Naive thymus-derived CD4-positive, alpha-beta T cell (primary cell): ENCODE measurements around the gene ST8SIA3. TPM values are rescaled to one million over a fixed set of nuclear protein-coding genes. Genes with fewer than 3 reads are reported as not detected.

Experiments used
- ATAC-seq: fragments of 150-1000 bp; cut with Tn5 transposase; 2 replicates; pipeline ENCODE4 v1.10.0; 2021; ENCODE audit warnings: mild to moderate bottlenecking, moderate library complexity
- CTCF ChIA-PET: fragments of 350-600 bp; sonication (Branson Sonifier 250); formaldehyde crosslinking; loops from one replicate; lab custom pipeline; 2021; ENCODE audit warnings: antibody characterized with exemption; lab: Charles Lee
- POLR2A ChIA-PET: fragments of 350-600 bp; sonication (Branson Sonifier 250); formaldehyde crosslinking; loops from one replicate; lab custom pipeline; 2021; ENCODE audit warnings: antibody characterized with exemption, inconsistent platforms; lab: Charles Lee
- DNase-seq, 9 donors: peaks; one replicate each; pipeline versions ENCODE4 v3.0.0 to v3.0.0-alpha.2; 2020 to 2022; ENCODE audit warnings: mixed read lengths in 1 of 9
- H3K27ac ChIP-seq: one replicate; pipeline ENCODE4 v1.7.0; 2013; ENCODE audit warnings: mild to moderate bottlenecking, low read depth, low read length, moderate library complexity
- H3K27me3 ChIP-seq, 2 donors: one replicate each; pipeline ENCODE4 v1.7.0; 2013; ENCODE audit warnings: low read length in 2 of 2, mild to moderate bottlenecking in 2 of 2, moderate library complexity in 2 of 2; ENCODE audit not compliant: control insufficient read depth in 2 of 2, insufficient read depth in 2 of 2
- H3K36me3 ChIP-seq, 3 experiments: 1 replicate in 2 of 3; 2 replicates in 1 of 3; pipeline ENCODE4 v1.7.0; 2013; ENCODE audit warnings: low read length in 3 of 3, mild to moderate bottlenecking in 3 of 3, moderate library complexity in 1 of 3; ENCODE audit not compliant: insufficient read depth in 3 of 3, control insufficient read depth in 2 of 3
- H3K4me1 ChIP-seq, 2 donors: one replicate each; pipeline ENCODE4 v1.7.0; 2013; ENCODE audit warnings: low read length in 2 of 2, mild to moderate bottlenecking in 2 of 2, moderate library complexity in 1 of 2; ENCODE audit not compliant: control insufficient read depth in 2 of 2, insufficient read depth in 2 of 2
- H3K4me3 ChIP-seq: 2 replicates; pipeline ENCODE4 v1.7.0; 2013; ENCODE audit warnings: mild to moderate bottlenecking, low read length
- H3K9me3 ChIP-seq, 3 experiments: 1 replicate in 2 of 3; 2 replicates in 1 of 3; pipeline ENCODE4 v1.7.0; 2013; ENCODE audit warnings: low read length in 3 of 3; ENCODE audit not compliant: control insufficient read depth in 2 of 3
- H3K27ac Mint-ChIP-seq, 9 donors: one replicate each; pipeline ENCODE4 v1.8.0; 2020 to 2022; ENCODE audit warnings: mixed read lengths in 9 of 9, mild to moderate bottlenecking in 8 of 9, moderate library complexity in 5 of 9, inconsistent platforms in 2 of 9
- H3K27me3 Mint-ChIP-seq, 5 donors: one replicate each; pipeline ENCODE4 v1.8.0; 2021 to 2022; ENCODE audit warnings: mixed read lengths in 5 of 5, mild to moderate bottlenecking in 1 of 5
- H3K36me3 Mint-ChIP-seq, 5 donors: one replicate each; pipeline ENCODE4 v1.8.0; 2020 to 2022; ENCODE audit warnings: mixed read lengths in 5 of 5, mild to moderate bottlenecking in 3 of 5, inconsistent platforms in 1 of 5
- H3K4me1 Mint-ChIP-seq, 7 donors: one replicate each; pipeline ENCODE4 v1.8.0; 2020 to 2022; ENCODE audit warnings: mixed read lengths in 7 of 7, mild to moderate bottlenecking in 3 of 7, inconsistent platforms in 1 of 7
- H3K4me3 Mint-ChIP-seq, 10 donors: one replicate each; pipeline ENCODE4 v1.8.0; 2020 to 2022; ENCODE audit warnings: mild to moderate bottlenecking in 10 of 10, mixed read lengths in 10 of 10, moderate library complexity in 6 of 10, inconsistent platforms in 2 of 10
- H3K9me3 Mint-ChIP-seq, 11 donors: one replicate each; pipeline ENCODE4 v1.8.0; 2020 to 2022; ENCODE audit warnings: mixed read lengths in 11 of 11, mild to moderate bottlenecking in 4 of 11, inconsistent platforms in 1 of 11, moderate library complexity in 1 of 11
- intact Hi-C, 2 donors: fragments of 100-400 bp; cut with micrococcal nuclease; formaldehyde crosslinking; loops; one replicate each; pipeline ENCODE4 v1.15.1; 2023
- polyA plus RNA-seq, 2 donors: library from polyadenylated mRNA; unstranded; fragments of 300-500 nt; fragmentation: Illumina TruSeq; gene quantifications; one replicate each; pipeline ENCODE4 v1.2.3, GENCODE V29; 2021
- total RNA-seq, 6 experiments: library from RNA in 5 of 6; stranded (reverse) in 5 of 6; gene quantifications; 1 replicate in 5 of 6; 2 replicates in 1 of 6; pipeline ENCODE4 v1.2.3 and lab custom pipeline; 2021 to 2026

Gene ST8SIA3
- total and polyA plus RNA-seq, 7 experiments from 2014 or later = not detected

GRCh38 chr18:57359433-57359832, 7.1 kb downstream of the ST8SIA3 start:
- ATAC-seq = no peak
- Mint-ChIP-seq H3K4me1 (peaks cover 0 to 5% (median 0%) of the 10 kb centered on the region in 7 donors), H3K27me3 (peaks cover 12 to 53% (median 23%) of the 10 kb centered on the region in 5 donors)

DNA sequence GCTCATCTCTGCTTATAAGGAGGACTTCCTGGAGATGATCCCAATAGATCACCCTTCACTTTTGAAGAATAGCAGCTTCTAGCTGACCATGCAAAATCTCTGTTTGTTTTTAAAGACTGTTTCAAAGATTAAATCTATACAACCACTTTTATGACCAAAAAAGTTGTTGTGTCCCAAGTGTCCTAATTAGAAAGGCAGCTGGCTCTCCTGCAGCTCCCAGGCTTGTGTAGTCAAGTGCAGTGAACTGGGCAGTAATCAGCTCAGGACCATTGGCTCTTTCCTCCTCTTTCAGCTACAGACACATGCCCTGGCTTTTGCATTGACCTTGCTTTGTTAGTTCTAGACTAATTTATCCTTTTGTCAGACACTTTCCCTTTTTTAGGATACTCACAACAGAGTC, 10.4 kb downstream of the ST8SIA3 start:
- ATAC-seq = no peak

More at GRCh38 chr18:57359433-57359832, 7.1 kb downstream of the ST8SIA3 start:
- H3K36me3 Mint-ChIP-seq = peaks cover 0 to 10% (median 0%) of the 10 kb centered on the region in 5 donors
- H3K9me3 ChIP-seq = no peaks in the 10 kb centered on the region
- H3K4me3 Mint-ChIP-seq = no peak overlapping the region
- H3K9me3 Mint-ChIP-seq = peaks cover 0 to 13% (median 3%) of the 10 kb centered on the region in 11 donors
- ChIA-PET POLR2A (no interaction called here), CTCF (no interaction called here)
- no peaks in the 10 kb centered on the region for H3K4me1 ChIP-seq
- H3K4me3 ChIP-seq = no peak overlapping the region
- no peaks in the 10 kb centered on the region for H3K27me3 ChIP-seq
- intact Hi-C loops = no loop called here
- no peak overlapping the region for H3K27ac Mint-ChIP-seq
- no peaks in the 10 kb centered on the region for H3K36me3 ChIP-seq
- H3K27ac ChIP-seq = no peak overlapping the region
- no peak for DNase-seq

DNA sequence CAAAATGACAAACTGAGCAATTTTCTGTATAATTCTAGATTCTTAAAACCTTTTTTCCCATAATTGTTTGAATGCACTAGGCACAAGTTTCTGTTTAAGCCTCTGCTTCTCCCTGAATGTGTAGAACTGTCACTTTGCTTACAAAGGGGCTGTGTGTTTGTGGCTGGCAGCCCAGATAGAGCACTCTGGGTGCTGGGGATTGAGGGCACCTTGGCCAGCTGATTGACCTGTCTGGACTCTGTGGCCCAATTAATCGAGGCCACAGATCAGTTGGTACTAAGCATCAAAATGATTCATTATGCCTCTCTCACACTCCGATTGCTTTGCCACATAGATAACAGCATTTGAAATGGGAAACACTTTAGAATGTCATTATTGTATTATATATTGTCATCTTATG, 12.1 kb downstream of the ST8SIA3 start:
- Mint-ChIP-seq H3K36me3 (no peaks in the 10 kb centered on the region), H3K9me3 (peaks cover 0 to 6% (median 0%) of the 10 kb centered on the region in 11 donors), H3K4me1 (no peaks in the 10 kb centered on the region), H3K4me3 (no peak overlapping the region), H3K27me3 (peaks cover 2 to 60% (median 22%) of the 10 kb centered on the region in 5 donors), H3K27ac (no peak overlapping the region)
- ChIA-PET CTCF (no interaction called here), POLR2A (no interaction called here)
- DNase-seq = no peak
- Histone ChIP-seq H3K36me3 (no peaks in the 10 kb centered on the region), H3K4me1 (no peaks in the 10 kb centered on the region), H3K27me3 (no peaks in the 10 kb centered on the region), H3K9me3 (no peaks in the 10 kb centered on the region), H3K4me3 (no peak overlapping the region), H3K27ac (no peak overlapping the region)
- ATAC-seq = no peak
- intact Hi-C loops = no loop called here

More for the DNA sequence above, 10.4 kb downstream of the ST8SIA3 start:
- Mint-ChIP-seq H3K36me3 (no peaks in the 10 kb centered on the region), H3K27ac (no peak overlapping the region), H3K4me1 (no peaks in the 10 kb centered on the region), H3K27me3 (peaks cover 2 to 46% (median 12%) of the 10 kb centered on the region in 5 donors), H3K4me3 (no peak overlapping the region), H3K9me3 (peaks cover 0 to 6% (median 0%) of the 10 kb centered on the region in 11 donors)
- no peaks in the 10 kb centered on the region for H3K9me3 ChIP-seq
- no peaks in the 10 kb centered on the region for H3K4me1 ChIP-seq
- DNase-seq = no peak
- H3K27me3 ChIP-seq = no peaks in the 10 kb centered on the region
- ChIA-PET POLR2A (no interaction called here), CTCF (no interaction called here)
- H3K4me3 ChIP-seq = no peak overlapping the region
- H3K36me3 ChIP-seq = no peaks in the 10 kb centered on the region
- intact Hi-C loops = no loop called here
- H3K27ac ChIP-seq = no peak overlapping the region

GRCh38 chr18:57366528-57367081, 14.2 kb downstream of the ST8SIA3 start:
- POLR2A ChIA-PET = no interaction called here
- Histone ChIP-seq H3K36me3 (no peaks in the 10 kb centered on the region), H3K4me1 (no peaks in the 10 kb centered on the region), H3K9me3 (no peaks in the 10 kb centered on the region), H3K27me3 (no peaks in the 10 kb centered on the region), H3K27ac (no peak overlapping the region), H3K4me3 (no peak overlapping the region)
- Mint-ChIP-seq H3K4me3 (no peak overlapping the region), H3K4me1 (no peaks in the 10 kb centered on the region), H3K36me3 (no peaks in the 10 kb centered on the region), H3K27me3 (peaks cover 0 to 50% (median 18%) of the 10 kb centered on the region in 5 donors), H3K27ac (no peak overlapping the region), H3K9me3 (peaks cover 0 to 6% (median 0%) of the 10 kb centered on the region in 11 donors)
- no peak for ATAC-seq
- no peak for DNase-seq
- CTCF ChIA-PET = no interaction called here
- intact Hi-C loops = no loop called here

DNA sequence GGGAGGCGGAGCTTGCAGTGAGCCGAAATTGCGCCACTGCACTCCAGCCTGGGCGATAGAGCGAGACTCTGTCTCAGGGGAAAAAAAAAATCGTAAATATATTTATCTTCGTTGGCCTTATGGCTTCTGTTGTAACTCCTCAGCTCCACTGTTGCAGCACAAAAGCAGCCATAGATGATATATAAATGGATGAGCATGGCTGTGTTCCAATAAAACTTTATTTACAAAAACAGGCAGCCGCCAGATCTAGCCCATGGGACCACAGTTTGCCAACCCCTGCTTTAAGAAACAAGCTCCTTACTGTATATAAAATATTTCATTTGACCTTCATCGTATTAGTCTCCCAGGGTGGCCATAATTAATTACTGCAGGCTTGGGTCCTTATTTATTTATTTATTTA, 20.1 kb downstream of the ST8SIA3 start:
- POLR2A ChIA-PET = no interaction called here
- intact Hi-C loops = no loop called here

DNA sequence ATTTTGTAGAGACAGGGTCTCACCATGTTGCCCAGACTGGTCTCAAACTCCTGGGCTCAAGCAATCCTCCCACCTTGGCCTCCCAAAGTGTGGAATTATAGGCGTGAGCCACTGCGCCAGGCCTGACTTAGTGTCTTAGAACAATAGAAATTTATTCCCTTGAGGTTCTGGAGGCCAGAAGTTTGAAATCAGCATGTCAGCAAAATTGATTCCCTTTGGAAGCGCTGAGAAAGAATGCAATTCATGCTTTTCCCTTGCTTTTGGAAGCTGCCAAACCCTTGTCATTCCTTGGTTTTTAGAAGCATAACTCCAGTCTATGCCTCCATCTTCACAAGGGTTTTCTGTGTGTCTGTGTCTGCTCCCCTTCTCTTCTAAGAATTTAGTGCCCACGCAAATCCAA, 20.7 kb downstream of the ST8SIA3 start:
- ATAC-seq = no peak
- no peak overlapping the region for H3K27ac Mint-ChIP-seq
- no peaks in the 10 kb centered on the region for H3K9me3 ChIP-seq
- POLR2A ChIA-PET = no interaction called here
- no peaks in the 10 kb centered on the region for H3K4me1 ChIP-seq
- H3K4me3 ChIP-seq = no peak overlapping the region
- no peaks in the 10 kb centered on the region for H3K36me3 ChIP-seq
- peaks cover 0 to 12% (median 0%) of the 10 kb centered on the region in 11 donors for H3K9me3 Mint-ChIP-seq
- no peaks in the 10 kb centered on the region for H3K4me1 Mint-ChIP-seq
- H3K27me3 Mint-ChIP-seq = peaks cover 2 to 54% (median 36%) of the 10 kb centered on the region in 5 donors
- H3K4me3 Mint-ChIP-seq = no peak overlapping the region
- CTCF ChIA-PET = no interaction called here
- no peak overlapping the region for H3K27ac ChIP-seq
- no peaks in the 10 kb centered on the region for H3K36me3 Mint-ChIP-seq
- DNase-seq = no peak
- H3K27me3 ChIP-seq = no peaks in the 10 kb centered on the region
- intact Hi-C loops = no loop called here

More for the DNA sequence above, 20.1 kb downstream of the ST8SIA3 start:
- Histone ChIP-seq H3K4me3 (no peak overlapping the region), H3K36me3 (no peaks in the 10 kb centered on the region), H3K4me1 (no peaks in the 10 kb centered on the region), H3K27ac (no peak overlapping the region), H3K9me3 (no peaks in the 10 kb centered on the region), H3K27me3 (no peaks in the 10 kb centered on the region)
- no peaks in the 10 kb centered on the region for H3K36me3 Mint-ChIP-seq
- ATAC-seq = no peak
- CTCF ChIA-PET = no interaction called here
- H3K9me3 Mint-ChIP-seq = peaks cover 0 to 12% (median 0%) of the 10 kb centered on the region in 11 donors
- no peak for DNase-seq
- no peak overlapping the region for H3K4me3 Mint-ChIP-seq
- H3K27ac Mint-ChIP-seq = no peak overlapping the region
- H3K27me3 Mint-ChIP-seq = peaks cover 0 to 55% (median 33%) of the 10 kb centered on the region in 5 donors
- H3K4me1 Mint-ChIP-seq = no peaks in the 10 kb centered on the region

- intact Hi-C loops = no loop called here
- H3K27me3 ChIP-seq = no peaks in the 10 kb centered on the region
- H3K27ac ChIP-seq = no peak overlapping the region
- Mint-ChIP-seq H3K36me3 (no peaks in the 10 kb centered on the region), H3K4me3 (no peak overlapping the region), H3K4me1 (no peaks in the 10 kb centered on the region), H3K27me3 (peaks cover 4 to 58% (median 32%) of the 10 kb centered on the region in 5 donors), H3K27ac (no peak overlapping the region), H3K9me3 (peaks cover 0 to 12% (median 0%) of the 10 kb centered on the region in 11 donors)
- ChIA-PET POLR2A (no interaction called here), CTCF (no interaction called here)
- no peak for ATAC-seq
- DNase-seq = no peak
- no peaks in the 10 kb centered on the region for H3K4me1 ChIP-seq
- H3K36me3 ChIP-seq = no peaks in the 10 kb centered on the region
- no peak overlapping the region for H3K4me3 ChIP-seq
- H3K9me3 ChIP-seq = no peaks in the 10 kb centered on the region
Measured at GRCh38 chr18:57376503-57376902, 24.1 kb downstream of the ST8SIA3 start.
